GM19468 (cell line): ENCODE data around the gene UROS.
A peak's percentile ranks its signal among the peaks of the same experiment; 100 is the strongest.

Experiments
- ATAC-seq: cut with Tn5 transposase; IDR thresholded peaks from one replicate; pipeline ENCODE4 v1.9.1; 2021; ENCODE audit warnings: mild to moderate bottlenecking, moderate library complexity, moderate number of reproducible peaks; ENCODE audit not compliant: unreplicated experiment; ENCODE audit errors: extremely low read depth

UROS gene

DNA sequence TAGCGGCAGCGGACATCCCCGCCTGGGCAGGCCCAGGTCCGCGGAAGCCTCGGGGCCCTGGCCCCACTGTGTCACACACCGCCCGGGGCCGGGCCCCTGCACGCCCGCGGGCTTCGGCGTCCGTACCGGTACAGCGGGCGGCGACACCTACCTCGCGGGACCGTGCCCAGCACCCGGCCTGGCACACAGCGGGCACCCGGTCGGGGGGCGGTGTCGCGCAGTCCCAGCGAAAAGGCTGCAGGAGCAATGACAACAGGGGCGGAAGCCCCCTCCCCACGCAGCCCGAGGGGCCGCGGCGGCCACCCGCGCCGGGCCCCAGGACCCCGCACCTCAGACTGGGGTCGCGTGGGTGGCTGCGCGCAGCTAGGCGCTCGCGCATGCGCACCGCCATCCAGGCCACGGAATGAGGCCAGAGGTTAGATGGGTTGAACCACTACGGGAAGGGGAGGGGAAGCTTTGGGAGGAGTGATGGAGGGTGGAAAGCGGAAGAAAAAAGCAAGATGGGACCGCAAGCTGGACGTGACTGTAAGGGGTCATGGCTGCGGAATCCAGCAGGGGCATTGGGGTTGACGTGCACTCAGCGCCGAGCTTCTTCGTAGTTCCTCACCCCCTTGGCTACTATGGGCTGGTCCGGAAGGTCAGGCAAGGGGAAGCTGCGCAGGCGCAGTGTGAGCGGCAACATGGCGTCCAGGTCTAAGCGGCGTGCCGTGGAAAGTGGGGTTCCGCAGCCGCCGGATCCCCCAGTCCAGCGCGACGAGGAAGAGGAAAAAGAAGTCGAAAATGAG, at the start of gene UROS, which contains the start of gene BCCIP:
Gene UROS (minus strand): TSS at position 381 of the 785 bp plus-strand sequence. CDS start 6,759 bp downstream, outside the sequence.
Gene BCCIP (plus strand): TSS at position 669 of the 785 bp plus-strand sequence. CDS start 12 bp downstream, at position 681.
- ATAC-seq, result peak; percentile 62

DNA sequence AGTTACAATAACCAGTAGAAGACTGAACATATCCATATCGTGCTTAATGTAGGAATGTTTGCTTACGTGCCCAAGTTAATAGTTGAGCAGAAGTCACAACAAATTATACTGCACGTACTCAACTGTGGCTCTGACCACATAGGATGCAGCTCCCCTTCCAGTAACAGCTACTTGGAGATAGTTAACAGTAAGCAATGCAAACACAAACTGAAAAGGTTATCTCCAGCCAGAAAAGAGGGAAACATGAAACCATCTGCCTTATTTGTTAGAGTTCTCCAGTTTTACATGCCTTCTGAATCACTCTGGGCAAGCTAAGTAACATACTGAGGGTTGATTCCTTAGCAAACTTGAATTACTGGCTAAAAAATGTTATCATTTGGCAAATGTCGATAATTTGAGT, 48.3 kb upstream of the UROS start:
- ATAC-seq, result no peak

DNA sequence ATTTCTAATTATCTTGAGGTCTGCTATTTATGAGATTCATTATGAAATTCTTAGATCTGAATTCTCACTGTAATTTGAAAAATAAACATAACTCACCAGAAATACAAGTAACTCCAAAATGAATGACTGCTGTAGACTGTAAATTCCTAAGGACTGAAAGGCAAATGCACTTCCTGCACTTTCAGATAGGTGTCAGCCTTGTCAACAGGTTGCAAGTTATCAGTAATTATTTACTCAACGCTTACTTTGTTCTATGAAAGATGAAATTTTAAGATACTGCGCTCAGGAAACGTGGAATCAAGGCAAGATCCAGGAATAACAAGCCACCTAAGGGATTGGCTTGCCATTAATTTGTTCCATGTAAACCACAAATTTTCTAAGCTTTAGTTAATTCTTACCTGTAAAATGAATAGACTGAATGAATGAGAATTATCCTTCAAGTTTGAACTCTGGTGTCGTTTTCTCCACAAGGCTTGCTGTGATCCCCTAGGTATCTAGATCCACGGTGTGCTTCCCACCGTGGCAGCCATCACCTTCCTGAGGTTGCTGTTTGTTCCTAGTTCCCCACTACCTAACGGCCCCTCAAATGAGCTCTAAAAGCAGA, 45.4 kb upstream of the UROS start:
- ATAC-seq, result peak; percentile 19

DNA sequence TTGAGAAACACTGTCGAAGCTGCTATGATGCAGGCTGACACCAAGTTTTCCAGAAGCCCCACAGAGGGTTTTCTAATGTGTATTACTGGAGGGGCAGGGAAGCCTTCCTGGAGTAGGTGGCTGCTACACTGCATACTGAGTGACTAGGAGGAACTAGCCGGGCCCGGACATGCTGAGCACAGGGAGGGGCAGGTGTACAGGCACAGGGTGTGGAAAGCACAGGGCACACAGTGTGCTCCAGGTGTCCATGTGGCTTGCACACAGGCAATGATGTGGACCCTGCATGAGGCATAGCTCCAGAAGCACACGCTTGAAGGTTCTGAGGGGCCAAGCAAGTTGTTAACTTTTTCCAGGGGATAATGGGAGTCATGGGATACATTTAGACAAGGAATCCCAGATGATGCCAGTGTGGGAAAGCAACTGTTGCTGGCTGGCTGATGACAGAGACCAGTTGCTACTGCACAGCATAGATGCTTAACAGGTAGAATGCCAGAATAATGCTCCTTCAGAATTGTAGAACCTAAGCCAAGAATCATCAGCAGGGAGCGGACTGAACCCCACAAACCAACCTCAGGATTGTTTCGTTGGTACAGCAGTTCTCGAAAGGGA, 43.5 kb upstream of the UROS start:
- no peak for ATAC-seq

DNA sequence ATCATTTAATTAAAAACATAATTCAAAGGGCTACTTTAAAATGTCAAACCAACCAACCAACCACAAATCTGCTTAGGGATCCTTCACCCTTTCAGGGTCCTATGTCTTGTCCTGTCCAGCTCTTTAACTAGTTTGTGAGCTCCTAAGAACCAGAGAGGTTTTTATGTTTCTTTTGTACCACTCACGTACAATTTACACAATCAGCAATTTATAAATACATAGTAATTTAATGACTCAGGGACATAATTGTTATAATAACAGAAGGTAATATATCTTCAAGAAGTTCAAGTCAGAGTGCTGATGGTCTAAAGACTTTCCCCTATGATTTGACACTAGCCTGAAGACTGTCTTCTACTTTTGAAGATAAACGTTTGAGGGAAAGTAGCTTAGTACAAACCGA, 42.1 kb upstream of the UROS start:
- ATAC-seq, result no peak

DNA sequence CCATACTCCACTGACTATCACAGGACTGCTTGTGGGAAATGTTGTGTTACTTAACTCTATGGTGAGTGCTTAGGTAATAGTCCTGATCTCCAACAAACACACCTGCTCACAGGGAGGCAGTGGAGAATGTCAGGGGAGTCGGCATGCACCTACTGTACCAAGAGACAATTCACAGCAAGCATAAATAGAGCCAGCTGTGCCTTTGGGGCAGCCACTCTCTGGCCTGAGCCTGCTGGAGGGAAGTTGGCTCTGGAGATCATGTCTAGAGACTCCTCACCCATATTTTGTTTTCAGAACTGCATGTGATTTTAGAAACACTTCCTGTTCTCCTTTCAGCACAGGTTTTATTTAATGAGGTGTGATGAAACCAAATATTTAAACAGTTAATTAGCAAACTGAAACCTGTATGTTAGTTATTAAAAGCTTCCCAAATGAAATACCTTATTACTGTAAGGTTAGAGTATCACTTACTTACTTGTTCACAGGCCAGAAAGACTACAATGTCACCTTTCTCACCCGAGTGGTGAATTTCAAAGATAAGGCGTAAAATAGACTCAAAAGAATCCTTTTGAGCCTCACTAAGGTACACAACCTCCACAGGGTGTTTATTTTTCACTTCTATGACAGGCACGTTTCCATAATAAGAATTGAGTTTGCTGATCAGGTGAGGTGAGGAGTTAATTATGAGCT, 36.2 kb upstream of the UROS start:
- no peak for ATAC-seq

DNA sequence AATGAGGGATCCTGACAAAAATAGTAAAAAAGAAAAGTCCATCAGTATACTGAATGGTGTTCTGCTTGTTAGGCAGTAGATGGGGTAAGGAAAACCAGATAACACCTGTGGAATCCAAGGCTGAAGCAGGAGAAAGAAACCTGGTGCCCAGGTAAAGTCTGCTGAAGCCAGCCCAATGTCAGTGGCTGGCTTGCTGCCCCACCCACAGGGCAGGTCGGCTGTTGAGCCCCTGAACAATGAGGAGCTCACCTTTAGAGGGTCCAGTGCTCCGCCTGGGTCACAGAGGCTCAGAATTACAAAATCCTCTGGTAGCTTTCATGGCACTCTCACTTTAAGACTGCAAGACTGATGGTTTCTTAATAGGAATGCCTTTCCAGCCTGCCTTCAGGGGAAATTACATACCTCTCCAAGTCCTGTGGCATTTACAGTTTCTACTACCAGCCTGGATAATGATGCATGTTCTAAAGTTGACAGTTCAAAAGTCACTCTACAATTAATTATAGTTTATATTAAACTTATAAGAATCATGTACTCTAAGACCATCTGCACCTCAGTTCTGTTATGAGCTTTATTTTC, 34.2 kb upstream of the UROS start:
- ATAC-seq, result no peak

DNA sequence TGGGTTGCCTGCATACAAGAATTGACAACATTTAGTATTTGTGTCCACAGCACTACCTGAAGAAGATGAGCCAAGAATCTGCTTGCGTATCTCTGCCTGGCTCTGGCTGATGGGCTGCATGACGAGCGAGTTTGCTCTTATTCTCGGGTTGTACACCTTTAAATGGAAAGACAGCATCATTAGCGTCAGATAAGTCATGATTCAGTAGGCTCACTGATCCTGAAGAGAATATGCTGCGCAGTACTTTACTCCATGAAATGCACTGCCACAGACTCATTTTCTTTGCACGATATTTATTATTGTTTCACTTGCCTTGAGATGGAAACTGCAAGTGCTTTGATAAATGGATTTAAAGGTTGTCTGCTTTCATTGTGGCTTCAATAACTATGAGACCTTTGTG, 29.4 kb upstream of the UROS start:
- ATAC-seq, result no peak

DNA sequence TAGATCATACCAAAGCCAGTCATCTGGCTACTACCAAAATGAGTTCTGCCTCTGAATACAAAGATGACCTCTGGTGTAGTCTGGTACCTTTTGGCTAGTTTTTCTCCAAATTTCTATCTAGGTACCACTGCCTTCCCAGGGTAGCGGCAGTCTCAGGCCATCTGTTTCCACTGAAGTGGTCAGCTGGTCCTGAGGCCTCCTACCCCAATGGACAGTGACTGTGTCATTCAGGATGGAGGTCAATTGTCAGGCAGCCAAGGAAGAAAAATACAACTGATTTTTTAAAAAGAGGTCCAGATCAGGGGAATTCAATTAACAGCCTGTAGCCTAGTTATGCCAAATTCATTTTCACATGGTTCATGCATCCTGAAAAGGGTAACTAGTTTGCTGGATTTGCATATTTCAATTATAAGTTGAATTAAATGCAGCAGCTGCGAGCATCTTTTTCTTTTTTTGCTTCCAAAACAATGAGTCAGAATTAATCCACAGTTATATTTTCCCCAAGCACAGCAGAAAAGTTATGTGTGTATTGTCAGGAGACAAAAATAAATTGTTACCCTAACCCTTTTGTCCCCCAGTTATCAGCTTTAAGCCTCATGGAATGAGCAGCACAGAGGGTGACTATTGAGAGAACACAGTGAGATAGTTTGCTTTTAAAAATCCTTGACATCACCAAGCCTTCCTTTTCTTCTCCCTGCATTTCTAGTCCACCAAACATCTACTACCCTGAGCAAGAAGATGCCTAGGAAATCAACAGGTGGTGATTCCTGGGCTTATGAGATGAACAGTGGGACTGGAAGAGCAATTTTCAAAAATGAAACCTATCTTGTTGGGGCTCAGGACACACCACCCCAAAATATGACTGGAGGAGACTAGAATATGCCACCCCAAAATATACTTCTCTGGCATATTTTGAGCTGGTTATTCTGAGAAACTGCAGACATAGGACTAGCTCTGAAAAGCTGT, 28.0 kb upstream of the UROS start:
- ATAC-seq, result no peak

DNA sequence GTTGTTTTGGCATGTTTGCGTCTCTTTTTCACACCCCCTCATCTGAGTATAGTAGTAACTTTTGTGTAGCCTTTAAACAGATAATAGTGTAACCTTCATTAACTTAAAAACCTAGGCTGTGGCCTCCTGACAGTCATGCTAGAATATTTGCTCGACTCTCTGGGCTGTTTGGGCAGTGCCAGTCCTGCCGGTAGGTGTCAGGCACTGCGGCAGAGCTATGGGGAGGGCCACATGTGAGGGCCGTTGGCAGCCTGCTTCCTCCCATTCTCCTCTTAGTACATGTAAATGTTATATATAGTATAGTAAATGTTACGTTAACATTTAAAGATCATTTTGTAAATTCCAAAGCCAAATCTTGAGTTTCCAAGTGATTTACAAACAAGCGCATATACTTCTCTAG, 26.4 kb upstream of the UROS start:
- no peak for ATAC-seq

DNA sequence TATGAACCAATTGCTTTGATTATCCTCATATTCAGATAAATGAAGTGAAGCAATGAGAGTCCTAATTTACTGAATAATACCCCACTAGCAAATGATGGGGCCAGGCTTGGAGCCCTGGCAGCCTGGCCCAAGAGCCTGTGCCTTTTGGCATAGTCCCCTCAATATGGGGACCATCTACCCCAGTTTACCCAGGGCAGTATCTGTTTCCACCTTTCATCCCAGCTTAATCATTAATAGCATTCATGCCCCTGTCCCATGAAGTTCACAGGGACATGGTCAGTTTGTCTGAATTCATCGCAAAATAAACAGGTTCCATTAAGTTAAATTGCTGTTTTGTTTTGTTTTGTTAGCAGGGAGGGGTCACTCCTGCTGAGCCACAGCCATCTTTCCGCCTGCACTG, 25.8 kb upstream of the UROS start:
- no peak for ATAC-seq

DNA sequence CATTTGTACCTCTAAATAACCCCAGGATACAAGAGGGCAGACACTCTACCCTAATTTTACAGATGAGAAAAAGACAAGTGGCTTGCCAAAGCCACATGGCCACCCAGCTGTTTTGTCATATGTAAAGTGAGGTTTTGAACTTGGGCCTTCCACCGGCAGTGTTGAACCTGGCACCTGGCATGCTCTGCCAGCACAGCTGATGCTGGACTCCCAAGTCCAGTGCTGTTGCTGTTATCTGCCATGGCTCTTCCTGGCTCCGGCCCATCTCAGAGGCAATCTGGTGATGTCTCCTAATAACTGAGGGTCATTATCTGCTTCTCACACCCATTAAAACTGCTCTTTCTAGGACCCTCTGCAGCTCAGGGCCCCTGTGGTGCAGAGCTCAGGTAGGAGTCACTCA, 25.3 kb upstream of the UROS start:
- ATAC-seq, result no peak

DNA sequence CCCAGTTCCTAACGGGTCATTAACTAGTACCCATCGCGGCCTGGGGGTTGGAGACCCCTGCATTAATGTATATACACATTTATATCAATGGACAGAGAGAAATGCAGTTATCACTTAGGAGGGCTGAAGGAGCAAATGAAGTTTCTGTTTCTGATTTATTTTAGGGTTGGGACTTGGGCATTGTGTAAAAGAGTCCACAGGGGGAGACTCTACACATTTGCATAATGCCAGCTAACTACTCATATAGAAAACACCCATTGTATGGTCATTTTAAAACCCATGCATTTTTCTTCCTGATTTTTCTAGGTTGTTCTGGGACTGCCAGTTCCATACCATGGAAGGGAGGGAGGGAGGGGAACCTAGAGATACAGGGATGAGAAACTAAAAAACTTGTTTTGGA, 23.8 kb upstream of the UROS start:
- peak; percentile 69 for ATAC-seq

DNA sequence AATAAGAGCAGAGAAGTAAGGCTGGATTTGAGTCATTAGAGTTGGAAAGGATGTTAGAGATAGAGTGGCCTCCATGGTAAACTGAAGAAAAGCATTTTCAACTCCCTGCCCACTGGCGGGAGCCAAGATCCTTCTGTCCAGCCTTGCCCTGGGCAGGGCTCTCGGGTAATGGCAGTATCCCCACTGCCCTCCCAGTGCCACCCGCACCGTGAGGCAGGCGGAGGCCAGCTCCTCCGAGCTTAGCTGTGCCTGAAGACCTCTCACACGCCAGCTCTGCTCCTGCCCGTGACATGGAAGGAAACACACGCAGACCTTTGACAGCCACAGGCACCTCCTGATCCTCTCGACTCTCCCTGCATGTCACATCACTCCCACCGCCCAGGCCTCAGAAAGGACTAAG, 22.6 kb upstream of the UROS start:
- no peak for ATAC-seq

DNA sequence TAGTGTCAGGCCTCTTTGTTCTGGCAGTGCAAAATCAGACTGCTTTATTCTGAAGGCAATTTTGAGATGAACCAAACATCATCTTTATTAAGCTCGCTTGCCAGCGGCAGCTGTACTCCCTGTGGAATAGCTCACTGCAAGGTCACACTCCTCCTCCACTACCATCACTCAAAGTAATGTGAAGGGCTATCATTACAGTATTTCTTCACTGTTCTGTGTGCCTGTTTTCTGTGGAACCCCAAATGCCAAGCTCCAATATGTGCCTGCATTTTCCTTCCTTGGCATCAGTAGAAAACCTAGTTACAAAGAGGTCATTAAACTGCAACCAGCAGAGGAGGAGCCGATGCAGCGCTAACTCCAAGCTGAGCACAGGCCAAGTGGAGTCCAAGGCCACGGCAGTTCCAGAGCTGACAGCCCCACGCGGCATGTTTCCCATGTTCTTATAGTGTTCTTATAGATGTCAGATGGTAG, 21.7 kb upstream of the UROS start:
- no peak for ATAC-seq

DNA sequence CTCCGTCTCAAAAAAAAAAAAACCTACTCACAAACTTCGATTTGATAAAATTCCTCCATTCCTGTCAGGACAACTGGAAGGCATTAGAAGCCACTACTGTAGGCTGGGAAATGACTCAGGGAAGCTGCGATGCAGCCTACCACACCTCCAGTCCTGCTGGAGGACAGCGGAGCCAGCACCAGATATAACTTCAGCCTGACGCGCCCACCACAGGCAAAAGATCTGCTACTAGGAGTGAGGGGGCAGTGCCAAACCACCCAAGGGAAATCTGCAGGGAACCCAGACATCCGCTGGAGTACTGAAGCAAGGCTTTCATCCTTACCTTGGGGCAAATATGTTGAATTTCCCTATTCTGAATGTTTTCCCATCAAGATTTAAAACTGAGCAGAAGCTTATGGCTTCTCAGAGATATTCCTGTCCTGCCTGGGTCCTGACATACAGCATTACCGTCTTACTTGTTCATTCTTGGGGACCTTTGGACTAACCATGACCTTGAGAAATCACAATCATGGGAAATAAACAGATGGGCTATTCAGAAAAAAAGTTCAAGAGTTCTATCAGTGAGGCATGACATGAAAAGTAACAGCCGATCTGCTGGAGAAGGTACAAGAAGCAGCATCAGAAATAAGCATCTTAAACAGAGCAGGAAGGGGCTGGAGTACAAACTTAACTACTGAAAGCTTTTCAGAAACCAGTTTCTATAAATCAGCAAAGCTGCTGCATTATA, 20.7 kb upstream of the UROS start:
- ATAC-seq, result no peak

DNA sequence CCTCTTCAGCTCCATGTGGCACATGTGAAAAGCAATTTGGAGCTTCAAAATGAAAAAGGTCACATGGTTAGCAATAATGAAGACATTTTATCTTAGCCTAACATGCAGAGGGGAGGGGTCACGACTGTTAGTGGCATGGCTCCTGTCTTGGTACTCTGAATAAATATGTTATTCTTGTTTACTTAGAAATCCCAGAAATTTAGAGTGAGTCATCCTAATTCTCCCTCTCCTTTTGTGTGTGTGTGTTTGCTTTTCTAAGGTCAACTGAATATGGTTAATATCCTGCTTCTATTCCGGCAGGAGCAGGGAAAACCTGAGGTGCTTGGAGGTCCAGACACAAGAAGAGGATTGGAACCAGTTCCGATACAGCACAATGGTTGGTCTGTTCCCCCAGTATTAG, 17.9 kb upstream of the UROS start:
- no peak for ATAC-seq

DNA sequence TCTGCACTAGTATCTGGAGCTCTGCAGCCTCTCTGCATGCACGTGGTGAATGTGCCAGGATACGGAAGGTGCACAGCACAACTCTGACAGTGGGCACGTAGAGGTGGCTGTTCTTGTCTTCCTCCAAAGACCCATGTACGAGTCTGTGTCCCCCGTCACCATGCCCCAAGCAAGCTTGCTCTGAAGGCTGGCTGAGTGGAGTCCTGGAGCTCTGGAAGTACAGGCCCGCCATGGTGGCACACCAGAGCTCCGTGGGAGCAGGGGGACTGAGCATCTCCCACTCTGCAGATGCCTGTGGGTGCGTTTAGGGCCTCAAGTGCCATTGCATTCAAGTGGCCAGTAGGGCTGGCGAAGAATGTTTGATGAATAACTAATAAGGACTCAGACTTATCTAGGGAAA, 17.3 kb upstream of the UROS start:
- ATAC-seq, result no peak
